Fibroblast of the aortic adventitia (primary cell): ENCODE results near the gene GMPPB. TPM values are rescaled to one million over a fixed set of nuclear protein-coding genes. Genes with fewer than 3 reads are reported as not detected.

ENCODE experiments used
- DNase-seq: peaks from one replicate; pipeline ENCODE4 v3.0.0-alpha.2; 2010; ENCODE audit warnings: low read depth
- H3K4me3 ChIP-seq: 2 replicates; pipeline ENCODE4 v1.5.1; 2011; ENCODE audit warnings: low read depth, mild to moderate bottlenecking, control low read depth, low read length, moderate library complexity
- total RNA-seq: library from RNA; depleted of rRNA; stranded (reverse); fragments of >200 nt; gene quantifications from 2 replicates; pipeline ENCODE4 v1.2.3, GENCODE V29; 2012; ENCODE audit warnings: low replicate concordance
- TF ChIP-seq, protein P1 (sequence below): IDR thresholded peaks from 2 replicates; pipeline ENCODE4 v1.5.1; 2011; ENCODE audit warnings: mild to moderate bottlenecking, low read length, control low read depth, inconsistent platforms; ENCODE audit not compliant: insufficient read depth

GMPPB gene
- 14.3 and 31.0 TPM in 2 replicates for total RNA-seq

DNA sequence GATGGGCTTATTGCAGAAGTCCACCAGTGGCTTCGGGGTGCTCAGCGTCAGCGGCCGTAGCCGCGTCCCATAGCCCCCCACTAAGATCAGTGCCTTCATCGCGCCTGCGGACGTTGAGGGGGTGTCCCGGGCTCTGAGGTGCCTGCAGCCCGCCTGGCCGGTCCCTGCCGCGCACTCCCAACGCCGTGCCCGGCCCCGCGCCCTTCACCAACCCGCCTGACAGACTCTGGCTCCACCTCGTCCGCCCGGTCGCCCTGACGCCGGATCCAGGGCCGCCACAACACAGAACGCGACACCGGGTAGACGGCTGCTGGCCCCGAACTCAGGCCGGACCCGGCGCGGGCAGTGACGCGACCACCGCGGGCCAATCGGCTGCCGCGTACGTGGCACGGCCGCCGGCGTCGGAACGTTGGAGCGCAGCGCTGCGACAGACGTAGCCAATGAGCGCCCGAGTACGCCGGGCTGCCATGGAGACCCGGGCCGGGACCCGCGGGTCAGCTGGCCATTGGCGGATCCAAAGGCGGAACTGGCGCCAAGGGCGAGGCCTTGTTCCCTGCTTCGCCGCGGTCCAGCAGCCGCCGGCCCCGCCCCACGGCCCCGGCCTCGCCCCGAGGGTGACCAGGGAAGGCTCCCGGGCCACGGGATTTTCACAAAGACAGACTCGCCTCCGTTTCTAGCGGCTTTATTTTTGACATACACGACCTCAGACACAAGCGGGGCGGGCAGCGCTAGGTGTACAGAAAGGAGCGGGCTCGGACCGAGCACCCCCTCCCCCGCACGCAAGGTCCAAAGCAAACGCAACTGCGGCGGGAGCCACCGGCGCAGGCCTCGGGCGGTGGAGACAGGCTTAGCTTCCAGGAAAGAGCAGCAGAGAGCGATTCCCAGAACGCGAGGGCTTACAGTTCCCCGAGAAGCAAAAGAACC, at the start of gene GMPPB:
GMPPB (minus strand) TSS at position 324 of the 924 bp plus-strand sequence; CDS start at position 99, 225 bp downstream.
- DNase-seq = peak; percentile 95
- TF ChIP-seq, protein P1, sequence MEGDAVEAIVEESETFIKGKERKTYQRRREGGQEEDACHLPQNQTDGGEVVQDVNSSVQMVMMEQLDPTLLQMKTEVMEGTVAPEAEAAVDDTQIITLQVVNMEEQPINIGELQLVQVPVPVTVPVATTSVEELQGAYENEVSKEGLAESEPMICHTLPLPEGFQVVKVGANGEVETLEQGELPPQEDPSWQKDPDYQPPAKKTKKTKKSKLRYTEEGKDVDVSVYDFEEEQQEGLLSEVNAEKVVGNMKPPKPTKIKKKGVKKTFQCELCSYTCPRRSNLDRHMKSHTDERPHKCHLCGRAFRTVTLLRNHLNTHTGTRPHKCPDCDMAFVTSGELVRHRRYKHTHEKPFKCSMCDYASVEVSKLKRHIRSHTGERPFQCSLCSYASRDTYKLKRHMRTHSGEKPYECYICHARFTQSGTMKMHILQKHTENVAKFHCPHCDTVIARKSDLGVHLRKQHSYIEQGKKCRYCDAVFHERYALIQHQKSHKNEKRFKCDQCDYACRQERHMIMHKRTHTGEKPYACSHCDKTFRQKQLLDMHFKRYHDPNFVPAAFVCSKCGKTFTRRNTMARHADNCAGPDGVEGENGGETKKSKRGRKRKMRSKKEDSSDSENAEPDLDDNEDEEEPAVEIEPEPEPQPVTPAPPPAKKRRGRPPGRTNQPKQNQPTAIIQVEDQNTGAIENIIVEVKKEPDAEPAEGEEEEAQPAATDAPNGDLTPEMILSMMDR = no peak
- H3K4me3 ChIP-seq = peak within 1 kb of the TSS; percentile 100

DNA sequence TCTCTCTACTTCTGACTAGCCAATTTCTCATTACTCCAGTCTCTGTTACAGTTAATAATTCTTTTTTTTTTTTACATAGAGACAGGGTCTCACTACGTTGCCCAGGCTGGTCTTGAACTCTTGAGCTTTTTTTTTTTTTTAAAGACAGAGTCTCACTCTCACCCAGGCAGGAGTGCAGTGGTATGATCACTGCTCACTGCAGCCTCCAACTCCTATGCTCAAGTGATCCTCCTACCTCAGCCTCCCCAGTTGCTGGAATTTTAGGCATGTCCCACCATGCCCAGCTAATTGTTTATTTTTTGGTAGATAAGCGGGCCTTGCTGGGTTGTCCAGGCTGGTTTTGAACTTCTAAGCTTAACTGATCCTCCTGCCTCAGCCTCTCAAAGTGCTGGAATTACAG, 49.0 kb upstream of the GMPPB start:
- no peak for DNase-seq
- no peak overlapping the region for H3K4me3 ChIP-seq
- TF ChIP-seq, protein P1 = no peak

DNA sequence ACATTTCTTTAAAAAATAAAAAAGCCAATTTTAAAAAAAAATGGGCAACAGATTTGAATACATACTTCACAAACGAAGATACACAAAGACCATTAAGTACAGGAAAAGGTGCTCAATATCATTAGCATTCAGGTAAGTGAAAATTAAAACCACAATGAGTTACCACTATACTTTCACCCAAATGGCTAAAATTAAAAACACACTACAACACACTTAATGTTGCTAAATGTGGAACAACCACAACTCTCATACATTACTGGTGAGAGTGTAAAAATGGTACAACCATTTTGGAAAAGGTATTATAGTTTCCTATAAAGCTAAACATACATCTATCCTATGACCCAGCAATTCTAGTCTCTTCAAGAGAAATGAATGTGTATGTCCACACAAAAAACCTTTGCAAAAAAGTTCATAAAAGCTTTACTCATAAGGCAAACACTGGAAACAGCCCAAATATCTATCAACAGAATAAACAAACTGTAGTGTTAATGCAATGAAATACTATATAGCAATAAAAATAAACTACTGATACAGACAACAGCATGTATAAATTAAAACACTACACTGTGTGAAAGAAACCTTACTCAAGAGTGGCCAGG, 47.7 kb upstream of the GMPPB start:
- TF ChIP-seq, protein P1 = no peak
- no peak overlapping the region for H3K4me3 ChIP-seq
- DNase-seq = no peak

DNA sequence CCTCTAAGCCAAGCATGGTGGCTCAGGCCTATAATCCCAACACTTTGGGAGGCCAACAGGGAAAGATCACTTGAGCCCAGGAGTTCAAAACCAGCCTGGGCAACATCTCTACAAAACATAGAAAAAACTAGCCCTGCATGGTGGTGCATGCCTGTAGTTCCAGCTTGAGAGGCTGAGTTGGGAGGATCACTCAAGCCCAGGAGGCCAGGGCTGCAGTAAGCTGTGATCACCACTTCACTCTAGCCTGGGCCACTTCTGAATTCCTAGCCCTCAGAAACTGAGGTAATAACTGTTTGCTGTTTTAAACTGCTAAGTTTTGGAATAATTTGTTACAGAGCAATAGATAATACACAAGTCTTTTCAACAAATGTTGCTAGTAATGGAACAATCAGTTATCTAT, 46.2 kb upstream of the GMPPB start:
- no peak overlapping the region for H3K4me3 ChIP-seq
- DNase-seq = no peak
- TF ChIP-seq, protein P1 = no peak

DNA sequence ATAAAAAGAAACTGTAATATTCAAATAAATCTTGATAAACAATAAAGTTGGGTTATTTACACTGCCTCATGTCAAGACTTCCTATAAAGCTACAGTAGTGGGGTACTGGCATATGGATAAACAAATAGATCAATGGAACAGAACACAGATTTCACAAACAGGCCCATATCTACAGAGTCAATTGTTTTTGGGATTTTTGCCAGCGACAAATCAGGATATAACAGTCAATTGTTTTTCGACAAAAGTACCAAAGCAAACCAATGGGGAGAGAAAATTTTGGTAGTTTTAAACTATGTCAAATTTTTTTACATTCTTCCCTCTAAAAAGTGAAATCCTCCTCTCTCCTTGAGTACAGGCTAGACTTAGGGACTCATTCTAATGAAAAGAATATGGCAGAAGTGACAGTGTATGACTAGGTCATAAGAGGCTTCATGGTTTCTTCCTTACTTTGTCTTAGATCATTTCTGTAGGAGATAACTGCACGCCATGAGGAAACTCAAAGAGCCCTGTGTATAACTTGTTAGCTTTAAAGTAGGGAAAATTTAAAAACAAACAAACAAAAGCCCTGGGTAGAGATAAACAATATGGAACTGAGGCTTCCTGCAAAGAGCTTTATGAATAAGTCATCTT, 45.6 kb upstream of the GMPPB start:
- TF ChIP-seq, protein P1 = no peak
- no peak overlapping the region for H3K4me3 ChIP-seq
- DNase-seq = no peak

DNA sequence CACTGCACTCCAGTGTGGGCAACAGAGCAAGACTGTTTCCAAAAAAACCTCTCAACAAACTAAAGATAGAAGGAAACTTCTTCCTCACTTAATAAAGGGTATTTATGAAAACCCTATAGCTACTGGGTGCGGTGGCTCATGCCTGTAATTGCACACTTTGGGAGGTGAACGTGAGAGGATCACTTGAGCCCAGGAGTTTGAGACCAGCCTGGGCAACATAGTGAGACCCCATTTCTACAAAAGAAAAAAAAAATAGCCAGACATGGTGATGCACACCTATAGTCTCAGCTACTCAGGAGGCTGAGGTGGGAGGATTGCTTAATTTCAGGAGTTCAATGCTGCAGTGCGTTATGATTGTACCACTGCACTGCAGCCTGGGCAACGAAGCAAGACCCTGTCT, 40.2 kb upstream of the GMPPB start:
- H3K4me3 ChIP-seq = no peak overlapping the region
- TF ChIP-seq, protein P1 = no peak
- no peak for DNase-seq
